Non-pigmented ciliary epithelial cell (primary cell): ENCODE measurements around the gene MRPS18C.
"Not testable (repeated sequence)": the region's sequence is repeated elsewhere in the genome, so short reads cannot be mapped to it uniquely, and the experiment has no call there.

Experiments used
- DNase-seq: peaks from one replicate; pipeline ENCODE4 v3.0.0-alpha.2; 2010; ENCODE audit warnings: low read depth

MRPS18C gene

GRCh38 chr4:83455281-83456183, at the start of gene MRPS18C, which contains the start of gene HELQ:
Gene MRPS18C, plus strand, starts transcription at chr4:83456058. Its CDS starts 20 bp downstream, at chr4:83456078.
Gene HELQ, minus strand, starts transcription at chr4:83455823. Its CDS starts 130 bp downstream, at chr4:83455693.
- DNase-seq, result peak; percentile 96

- DNase-seq, result no peak
These were observed 47.0 kb upstream of the MRPS18C start for GRCh38 chr4:83408908-83409307.

- no peak for DNase-seq
These were observed 42.2 kb upstream of the MRPS18C start for GRCh38 chr4:83413676-83414075.

- DNase-seq, result no peak
These were observed 38.3 kb upstream of the MRPS18C start for GRCh38 chr4:83417566-83417965.

GRCh38 chr4:83418211-83418610, 37.6 kb upstream of the MRPS18C start:
- DNase-seq, result no peak

- no peak for DNase-seq
These were observed 24.7 kb upstream of the MRPS18C start for GRCh38 chr4:83431200-83431599.

- no peak for DNase-seq
These were observed 19.2 kb upstream of the MRPS18C start for GRCh38 chr4:83436680-83437079.

GRCh38 chr4:83438719-83439118, 17.1 kb upstream of the MRPS18C start:
- DNase-seq, result no peak

GRCh38 chr4:83440148-83440814, 15.6 kb upstream of the MRPS18C start:
- no peak for DNase-seq

- DNase-seq, result no peak
These were observed 15.0 kb upstream of the MRPS18C start for GRCh38 chr4:83440899-83441298.

GRCh38 chr4:83449009-83449408, 6.8 kb upstream of the MRPS18C start:
- no peak for DNase-seq

- no peak for DNase-seq
These were observed 1.2 kb upstream of the MRPS18C start for GRCh38 chr4:83454686-83455085.

GRCh38 chr4:83456184-83456501, 285 bp downstream of the MRPS18C start:
- DNase-seq, result no peak

- DNase-seq, result no peak
These were observed 17.6 kb downstream of the MRPS18C start for GRCh38 chr4:83473423-83473822.

GRCh38 chr4:83473966-83474365, 18.1 kb downstream of the MRPS18C start:
- DNase-seq, result no peak

- DNase-seq, result peak; percentile 50
These were observed 28.9 kb downstream of the MRPS18C start, which contains the start of gene ABRAXAS1 for GRCh38 chr4:83484500-83485461. Gene ABRAXAS1, minus strand, starts transcription at chr4:83485100. Its CDS starts 28 bp downstream, at chr4:83485072.

- no peak for DNase-seq
These were observed 30.7 kb downstream of the MRPS18C start for GRCh38 chr4:83486457-83487129.

GRCh38 chr4:83489711-83490326, 34.0 kb downstream of the MRPS18C start:
- DNase-seq, result no peak

GRCh38 chr4:83490876-83491450, 35.1 kb downstream of the MRPS18C start:
- no peak for DNase-seq

- not testable (repeated sequence) for DNase-seq
These were observed 40.4 kb downstream of the MRPS18C start for GRCh38 chr4:83496085-83496917.
